Stimulated activated CD4-positive, alpha-beta T cell treated with anti-CD3 and anti-CD28 coated beads, Interleukin-1b, Interleukin-23, amount 100 ng/mL, for 1 hour (primary cell): ENCODE data around the gene EXD3.

Experiments
- DNase-seq, 2 donors: peaks; one replicate each; pipeline ENCODE4 v3.0.0-alpha.2; 2020; ENCODE audit warnings: low read depth in 2 of 2

EXD3 gene

DNA sequence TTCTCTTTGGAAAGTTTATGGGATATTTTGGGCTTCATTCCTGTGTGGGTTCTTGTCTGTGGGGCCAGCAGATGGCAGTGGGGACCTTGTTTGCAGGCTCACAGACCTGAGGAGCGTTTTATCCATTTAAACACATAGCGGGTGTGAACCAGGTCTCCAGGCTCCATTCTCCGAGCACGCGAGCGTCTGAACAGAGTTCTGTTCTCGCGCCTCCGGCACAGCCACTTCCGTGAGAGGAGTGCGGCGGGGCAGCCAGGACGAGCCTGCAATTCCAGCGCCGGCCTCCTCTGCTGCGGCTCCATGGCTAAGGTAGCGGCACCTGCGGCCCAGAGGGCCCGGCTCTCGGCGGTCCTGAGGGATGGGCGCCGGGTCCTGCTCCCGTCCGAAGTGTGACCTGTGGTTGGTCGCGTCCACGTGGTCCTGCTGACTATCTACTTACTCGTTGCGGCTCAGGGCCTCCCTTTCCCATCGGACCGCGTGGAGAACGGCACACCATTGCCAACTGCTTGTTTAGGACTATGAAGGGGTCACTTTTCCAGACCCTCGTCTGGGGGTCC lies 128.2 kb downstream of the EXD3 start:
- no peak for DNase-seq

DNA sequence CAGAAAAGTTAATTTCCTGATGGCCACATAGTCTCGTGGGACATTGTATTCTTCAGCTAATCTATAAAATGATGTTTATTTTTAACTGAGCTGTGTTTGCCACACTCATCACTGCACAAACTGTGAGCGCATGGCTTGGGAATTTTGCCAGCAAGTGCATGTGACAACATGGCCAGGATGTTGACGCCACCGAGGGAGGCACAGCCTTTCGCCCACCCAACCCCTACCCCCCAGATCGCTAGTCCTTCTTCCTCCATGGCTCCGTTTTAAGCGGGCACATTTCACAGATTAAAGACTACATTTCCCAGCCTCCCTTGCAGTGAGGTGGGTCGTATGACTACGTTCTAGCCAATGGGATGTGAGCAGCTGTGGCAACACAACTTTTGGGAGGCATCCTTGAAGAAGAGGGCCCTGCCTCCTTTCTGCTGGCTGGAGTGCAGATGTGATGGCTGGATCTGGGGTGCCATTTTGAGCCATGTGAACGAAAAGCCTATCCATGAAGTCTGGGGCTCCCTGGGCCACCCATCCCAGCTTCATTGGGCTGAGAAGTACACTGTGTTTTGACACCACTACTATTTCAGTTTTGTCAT lies 128.8 kb downstream of the EXD3 start:
- DNase-seq: no peak

GRCh38 chr9:137293482-137294090 lies 129.4 kb downstream of the EXD3 start:
- no peak for DNase-seq

GRCh38 chr9:137293094-137293481 lies 129.9 kb downstream of the EXD3 start:
- no peak for DNase-seq

- DNase-seq: no peak
These were observed 136.0 kb downstream of the EXD3 start for GRCh38 chr9:137286975-137287383.

- DNase-seq: no peak
These were observed 141.4 kb downstream of the EXD3 start for GRCh38 chr9:137281345-137282116.

DNA sequence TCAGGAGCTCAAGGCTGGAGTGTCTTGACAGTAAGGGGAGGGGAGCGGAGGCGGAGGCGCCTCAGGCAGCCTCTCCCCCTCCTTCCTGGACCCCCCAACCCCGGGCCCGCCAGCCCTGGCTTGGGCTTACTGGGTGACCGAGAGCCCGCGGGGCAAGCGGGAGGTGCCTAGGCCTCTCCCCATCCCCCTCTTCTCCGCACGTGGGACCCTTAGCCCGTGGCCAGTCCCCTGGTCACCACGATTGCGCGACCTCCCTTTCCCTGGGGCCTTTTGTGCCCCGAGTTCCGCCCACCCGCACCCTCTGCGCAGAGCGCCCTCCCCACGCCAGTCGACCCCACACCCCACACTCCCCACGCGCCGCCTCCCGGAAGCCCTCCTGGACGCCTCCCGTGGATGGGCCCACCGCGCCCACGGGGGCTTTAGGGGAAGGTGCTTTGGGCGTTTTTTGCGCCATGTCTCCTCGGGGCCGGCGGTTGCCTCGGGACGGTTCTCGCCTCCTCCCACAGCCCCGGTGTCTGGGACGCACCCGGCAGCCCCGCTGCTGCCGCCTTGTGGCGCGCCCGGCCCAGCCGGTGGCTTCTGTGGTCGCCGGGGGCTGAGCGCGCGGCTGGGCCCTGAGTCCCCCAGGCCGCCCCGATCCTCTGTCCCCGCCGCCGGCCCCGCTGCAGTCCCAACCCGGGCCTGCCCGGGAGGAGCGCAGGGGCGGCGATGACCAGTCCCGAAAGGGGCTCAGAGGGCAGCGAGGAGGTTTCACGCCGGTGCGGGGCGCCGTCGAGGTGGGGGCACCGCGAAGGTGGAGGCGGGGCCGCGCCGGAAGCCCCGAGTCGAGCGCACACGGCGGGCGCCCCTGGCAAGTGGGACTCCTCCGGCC lies 142.3 kb downstream of the EXD3 start:
- no peak for DNase-seq

DNA sequence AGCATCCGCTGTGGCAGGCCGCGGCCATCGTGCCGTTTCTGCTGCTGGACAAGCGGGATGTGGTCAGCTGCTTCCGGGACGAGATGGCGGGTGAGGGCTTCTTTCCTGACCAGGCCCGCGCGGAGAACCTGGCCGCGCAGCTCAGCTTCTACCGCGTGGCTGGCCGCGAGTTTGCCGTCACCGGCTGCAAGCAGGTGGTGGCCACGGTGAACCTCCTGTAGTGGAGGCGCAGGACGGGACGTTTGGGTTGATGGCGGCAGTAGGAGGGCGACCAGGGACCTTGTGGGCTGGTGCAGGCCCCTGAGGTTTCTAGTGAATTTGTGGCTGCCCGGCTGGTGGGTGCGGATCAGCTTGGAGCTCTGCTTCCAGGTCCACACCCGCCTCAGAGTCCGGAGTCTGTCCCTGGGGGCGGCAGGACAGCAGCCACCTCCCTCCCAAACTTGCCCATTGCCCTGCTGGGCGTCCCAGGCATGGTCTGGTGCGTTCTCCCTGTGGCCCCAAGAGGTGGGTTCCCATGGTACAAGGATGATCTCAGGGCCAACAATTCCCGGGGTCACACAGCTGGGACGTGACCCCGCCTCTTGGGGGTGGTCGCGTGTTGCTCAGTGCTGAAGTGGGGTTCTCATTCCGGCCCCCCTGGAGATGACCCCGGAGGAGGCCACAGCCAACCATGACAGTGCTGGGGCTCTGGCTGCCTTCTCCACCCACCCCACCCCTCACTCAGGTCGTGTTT lies 143.1 kb downstream of the EXD3 start:
- no peak for DNase-seq

GRCh38 chr9:137278721-137279711 lies 143.9 kb downstream of the EXD3 start:
- no peak for DNase-seq

DNA sequence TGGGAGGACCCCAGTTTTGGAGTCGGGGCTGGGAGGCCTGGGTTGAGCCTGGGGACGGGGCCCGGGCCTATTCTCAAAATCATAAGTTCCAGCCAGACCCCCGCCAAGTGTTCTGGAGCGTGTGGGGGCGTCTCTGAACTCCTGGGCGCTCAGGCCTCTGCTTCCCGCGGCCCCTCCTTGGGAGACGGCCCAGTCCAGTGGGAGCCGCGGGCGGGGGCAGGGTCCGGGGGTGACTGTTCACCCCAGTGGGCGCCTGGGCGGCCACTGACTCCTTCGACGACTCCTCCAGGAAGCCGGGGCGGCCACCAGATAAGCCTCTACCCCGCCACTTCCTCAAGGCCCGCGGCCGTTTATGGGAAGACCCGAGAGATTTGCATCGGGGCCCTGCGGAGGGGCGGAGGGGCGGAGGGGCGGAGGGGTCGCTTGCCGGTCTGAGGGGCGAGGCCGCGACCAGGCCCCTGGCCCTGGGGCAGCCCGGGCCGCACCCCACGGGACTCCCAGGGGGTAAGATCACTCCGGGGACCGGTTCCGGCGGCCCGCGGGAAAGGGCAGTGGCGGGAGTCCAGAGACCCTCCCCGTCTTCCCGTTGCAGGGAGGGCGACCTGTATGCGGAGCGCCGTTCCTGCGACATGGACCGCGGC lies 144.8 kb downstream of the EXD3 start:
- no peak for DNase-seq

DNA sequence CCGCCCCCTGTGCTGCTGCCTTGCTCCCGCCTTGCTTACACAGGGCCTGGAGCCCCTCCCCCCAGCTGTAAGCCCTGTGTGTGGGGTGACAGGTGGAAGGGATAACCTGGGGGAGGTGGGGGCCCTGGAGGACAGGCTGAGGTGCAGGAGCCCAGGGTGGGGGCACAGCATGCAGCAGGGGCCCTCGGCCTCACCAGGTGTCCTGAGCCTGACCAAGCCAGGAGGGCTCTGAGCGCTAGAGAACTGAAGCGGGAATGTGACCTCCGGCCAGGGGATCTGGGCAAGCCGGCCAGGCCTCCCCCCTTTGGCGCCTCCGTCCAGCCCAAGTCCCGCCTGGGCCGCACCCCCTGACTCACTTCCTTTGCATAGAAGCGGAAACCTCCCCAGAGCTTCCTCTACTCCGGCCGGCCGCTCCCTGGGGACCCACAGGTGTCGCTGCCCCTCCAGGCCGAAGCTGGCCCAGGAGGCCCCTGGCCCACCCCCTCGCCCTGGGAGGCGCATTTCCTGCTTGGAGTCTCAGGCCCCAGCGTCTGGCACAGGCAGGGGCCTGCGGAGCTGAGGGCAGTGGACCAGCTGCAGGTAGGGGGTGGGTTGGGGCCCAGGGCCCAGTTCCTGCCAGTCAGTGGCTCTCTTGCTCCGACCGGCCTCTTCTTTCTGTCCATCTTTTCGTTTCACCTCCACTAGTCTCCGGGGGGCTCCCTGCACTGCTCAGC lies 145.5 kb downstream of the EXD3 start, which contains the start of gene TOR4A:
Gene TOR4A, plus strand, starts transcription at position 398 of the 713 bp plus-strand sequence. CDS start 964 bp downstream, outside the sequence.
- DNase-seq: no peak

GRCh38 chr9:137276473-137277328 lies 146.3 kb downstream of the EXD3 start:
- DNase-seq: no peak

DNA sequence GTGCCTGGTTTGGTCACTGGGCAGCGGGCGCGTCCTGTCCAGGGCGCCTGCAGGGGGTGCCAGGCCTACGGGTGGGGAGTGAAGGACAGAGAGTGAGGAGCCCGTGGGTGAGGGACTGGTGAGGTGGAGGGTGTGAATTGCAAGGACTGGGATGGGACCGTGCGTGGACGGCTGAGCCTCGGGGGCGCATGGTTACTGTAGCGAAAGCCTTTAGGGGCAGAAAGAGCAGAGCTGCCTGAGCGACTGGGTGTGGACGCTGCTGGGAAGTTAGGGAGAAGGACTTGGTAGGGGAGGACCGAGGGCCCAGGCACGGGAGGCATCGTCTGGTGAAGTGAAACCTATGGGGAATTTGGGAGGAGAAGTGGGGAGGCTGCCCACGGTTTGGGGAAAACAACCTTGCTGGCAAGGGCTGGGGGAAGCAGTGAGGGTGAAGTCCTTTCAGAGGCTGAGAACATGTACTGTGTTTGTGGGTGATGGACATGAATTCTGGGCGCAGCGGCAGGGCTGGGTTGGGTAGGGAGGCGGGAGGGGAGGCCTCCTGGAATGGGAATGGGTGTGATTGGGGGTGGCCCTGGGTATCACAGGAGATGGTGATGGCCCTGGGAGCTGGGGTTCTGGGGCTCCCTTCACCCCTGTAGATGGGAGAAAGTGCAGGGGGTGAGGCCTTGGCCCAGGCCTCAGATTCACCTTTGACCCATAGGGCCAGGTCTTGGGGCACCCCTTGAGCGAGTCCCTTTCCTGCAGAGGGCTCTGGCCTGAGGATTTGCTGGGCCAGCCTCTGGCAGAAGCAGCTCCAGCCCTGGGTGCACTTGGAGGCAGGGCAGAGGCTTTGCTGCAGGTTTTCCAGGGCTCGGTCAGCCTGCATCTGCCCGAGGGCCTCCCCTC lies 147.1 kb downstream of the EXD3 start:
- no peak for DNase-seq

- no peak for DNase-seq
These were observed 147.8 kb downstream of the EXD3 start for GRCh38 chr9:137275203-137275587.

DNA sequence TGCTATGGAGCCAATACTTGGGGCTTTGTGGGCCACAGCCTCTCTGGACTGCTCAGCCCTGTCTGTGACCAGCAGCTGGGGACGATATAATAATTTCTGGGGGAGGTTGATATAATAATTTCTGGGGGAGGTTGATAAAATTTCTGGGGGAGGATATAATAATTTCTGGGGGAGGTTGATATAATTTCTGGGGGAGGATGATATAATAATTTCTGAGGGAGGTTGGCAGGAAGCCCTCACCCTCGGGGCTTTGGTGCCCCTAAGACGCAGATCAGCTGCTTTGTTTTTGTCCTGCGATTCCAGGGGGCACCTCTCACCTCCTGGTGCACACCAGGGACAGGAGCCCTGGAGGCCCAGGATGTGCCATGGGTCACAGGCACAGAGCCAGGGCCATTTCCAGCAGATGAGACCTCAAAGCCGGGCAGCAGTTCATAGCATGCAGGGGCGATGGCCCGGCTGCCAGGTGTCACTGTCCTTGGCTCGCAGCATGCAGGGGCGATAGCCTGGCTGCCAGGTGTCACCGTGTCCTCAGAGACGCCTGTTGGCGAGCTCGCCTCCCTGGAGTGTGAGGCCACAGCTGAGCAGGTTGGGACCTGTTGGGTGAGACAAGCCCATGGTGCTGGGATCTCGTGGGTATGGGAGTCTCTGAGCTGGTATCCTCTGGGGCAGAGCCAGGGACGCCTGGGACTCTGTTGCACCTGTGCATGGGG lies 149.2 kb downstream of the EXD3 start:
- DNase-seq: no peak

DNA sequence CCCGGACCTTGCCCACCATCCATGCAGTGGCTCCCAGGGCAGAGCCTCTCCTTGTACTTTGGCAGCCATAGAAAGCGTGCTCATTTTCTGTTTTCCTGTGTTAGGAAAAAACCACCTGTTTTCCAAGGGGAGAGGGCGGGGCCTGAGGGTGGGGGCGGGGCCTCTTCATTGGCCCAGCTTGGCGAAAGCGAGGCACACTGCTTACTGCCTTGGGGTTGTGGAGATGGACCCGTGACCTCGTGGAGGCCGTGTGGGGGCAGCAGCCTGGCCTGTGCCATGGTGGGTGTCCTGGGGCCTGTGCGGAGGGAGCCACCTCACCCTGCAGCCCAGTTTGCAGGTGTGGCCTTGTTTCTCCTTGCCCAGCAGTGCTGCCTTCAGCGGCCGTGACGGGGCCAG lies 149.9 kb downstream of the EXD3 start:
- DNase-seq: no peak
